Measurements from ENCODE around the gene KRTAP29-1.
"Not testable (repeated sequence)": the region's sequence is repeated elsewhere in the genome, so short reads cannot be mapped to it uniquely, and the experiment has no call there.

- TF ChIP-seq POLR2AphosphoS5 (IDR thresholded peaks at IDR 0.05; ENCODE audit: low read depth, low read length); POLR2A (IDR thresholded peaks at IDR 0.05; ENCODE audit: low read depth, low read length); TAF1 (IDR thresholded peaks at IDR 0.05; ENCODE audit: borderline replicate concordance, low read depth, low read length): not testable (repeated sequence)
These were observed 31.3 kb downstream of the KRTAP29-1 start for GRCh38 chr17:41271323-41271722.

All from GM12892 (cell line).